Esophagus squamous epithelium (tissue), 5 donors: ENCODE data around the gene EFCAB13. TPM values are rescaled to one million over a fixed set of nuclear protein-coding genes. Genes with fewer than 3 reads are reported as not detected.
A peak's percentile ranks its signal among the peaks of the same experiment; 100 is the strongest.

Experiments
- DNase-seq: peaks from one replicate; lab custom pipeline; 2025; lab: John Stamatoyannopoulos, UW
- H3K27ac ChIP-seq, 4 donors: fragments of 200-600 bp; sonication (generic); one replicate each; pipeline ENCODE4 v1.5.1; 2016 to 2019; ENCODE audit warnings: mild to moderate bottlenecking in 1 of 4
- H3K27me3 ChIP-seq, 4 donors: fragments of 200-600 bp; sonication (generic); 1 replicate in 3 of 4; 2 replicates in 1 of 4; pipeline versions ENCODE4 v1.5.1 to v1.6.0; 2017 to 2021; ENCODE audit warnings: antibody characterized with exemption in 1 of 4
- H3K36me3 ChIP-seq, 3 donors: fragments of 200-600 bp; sonication (generic); one replicate each; pipeline ENCODE4 v1.5.1; 2016 to 2019
- H3K4me1 ChIP-seq, 3 donors: fragments of 200-600 bp; sonication (generic); one replicate each; pipeline ENCODE4 v1.5.1; 2017 to 2019
- H3K4me3 ChIP-seq, 4 donors: fragments of 200-600 bp; sonication (generic); 1 replicate in 3 of 4; 2 replicates in 1 of 4; pipeline ENCODE4 v1.5.1; 2016 to 2019; ENCODE audit warnings: mild to moderate bottlenecking in 2 of 4, moderate library complexity in 1 of 4
- H3K9me3 ChIP-seq, 3 donors: fragments of 200-600 bp; sonication (generic); one replicate each; pipeline ENCODE4 v1.5.1; 2016 to 2019
- CTCF ChIP-seq, 6 experiments: fragments of 450-650 bp in 4 of 6; fragments of 200-600 bp in 2 of 6; sonication (generic) in 2 of 6; IDR thresholded peaks; one replicate each; pipeline ENCODE4 v1.5.1; 2016 to 2019; ENCODE audit warnings: antibody characterized with exemption in 6 of 6, mild to moderate bottlenecking in 4 of 6, moderate library complexity in 4 of 6
- POLR2A ChIP-seq, 4 donors: fragments of 450-650 bp; IDR thresholded peaks; one replicate each; pipeline ENCODE4 v1.6.1; 2017; ENCODE audit warnings: antibody characterized with exemption in 4 of 4, mild to moderate bottlenecking in 4 of 4, moderate library complexity in 3 of 4
- WGBS, 2 donors: methylation state at CpG; one replicate each; pipeline ENCODE4 v1.1.5; 2018; 5-methylcytosine and 5-hydroxymethylcytosine counted together
- intact Hi-C: fragments of 100-400 bp; cut with DNase I; formaldehyde crosslinking; loops from one replicate; pipeline ENCODE4 v1.15.0; 2022
- total RNA-seq, 4 donors: library from RNA; depleted of rRNA; stranded (reverse); fragments of >200 nt; gene quantifications; one replicate each; pipeline ENCODE4 v1.1.0, GENCODE V29; 2016
- donor health status: DM: yes; HTN: yes; CAD: no.

Gene EFCAB13
- total RNA-seq, 4 donors from 2014 or later: 0.31 to 6.7 (median 2.4) TPM

- DNase-seq: no peak
- Histone ChIP-seq H3K27me3 (no peaks in the 10 kb centered on the region), H3K27ac (peak overlapping the region in 3 of 4 donors; percentile 60 to 80 (median 67)), H3K36me3 (peaks cover 0 to 15% (median 0%) of the 10 kb centered on the region in 3 donors), H3K4me1 (peaks cover 0 to 21% (median 11%) of the 10 kb centered on the region in 3 donors), H3K9me3 (no peaks in the 10 kb centered on the region), H3K4me3 (no peak overlapping the region)
- WGBS, 2 donors: 79 to 80% methylated on average over 8 to 12 of the region's 14 CpGs
- intact Hi-C loops: no loop called here
- no peak for TF ChIP-seq POLR2A (IDR thresholded peaks at IDR 0.05)
- no peak for TF ChIP-seq CTCF (IDR thresholded peaks at IDR 0.05)
Measured at GRCh38 chr17:47295037-47295873, 28.5 kb upstream of the EFCAB13 start.

- Histone ChIP-seq H3K27ac (peak overlapping the region in 3 of 4 donors; percentile 60 to 80 (median 67)), H3K27me3 (no peaks in the 10 kb centered on the region), H3K4me1 (peaks cover 0 to 21% (median 11%) of the 10 kb centered on the region in 3 donors), H3K36me3 (peaks cover 0 to 17% (median 0%) of the 10 kb centered on the region in 3 donors), H3K9me3 (no peaks in the 10 kb centered on the region), H3K4me3 (no peak overlapping the region)
- TF ChIP-seq CTCF (IDR thresholded peaks at IDR 0.05) (no peak), POLR2A (IDR thresholded peaks at IDR 0.05) (no peak)
- DNase-seq: no peak
- whole genome bisulfite sequencing, 2 donors: 71 to 77% methylated on average over 4 to 6 of the region's 6 CpGs
- intact Hi-C loops: no loop called here
Measured at GRCh38 chr17:47295874-47296255, 27.9 kb upstream of the EFCAB13 start.

GRCh38 chr17:47297661-47298400 lies 25.9 kb upstream of the EFCAB13 start:
- no peak for DNase-seq
- intact Hi-C loops: no loop called here

GRCh38 chr17:47298712-47299111 lies 25.0 kb upstream of the EFCAB13 start:
- WGBS, 2 donors: 94% methylated on average over 6 of the region's 6 CpGs; no CpG with 5 or more reads in 1 of the 2 donors
- H3K9me3 ChIP-seq: peaks cover 0 to 6% (median 0%) of the 10 kb centered on the region in 3 donors
- intact Hi-C loops: no loop called here
- no peaks in the 10 kb centered on the region for H3K27me3 ChIP-seq
- peaks cover 0 to 41% (median 0%) of the 10 kb centered on the region in 3 donors for H3K36me3 ChIP-seq
- no peak overlapping the region for H3K27ac ChIP-seq
- peaks cover 0 to 19% (median 11%) of the 10 kb centered on the region in 3 donors for H3K4me1 ChIP-seq
- TF ChIP-seq POLR2A (IDR thresholded peaks at IDR 0.05) (no peak), CTCF (IDR thresholded peaks at IDR 0.05) (no peak)
- no peak overlapping the region for H3K4me3 ChIP-seq
- no peak for DNase-seq

More at GRCh38 chr17:47297661-47298400, 25.9 kb upstream of the EFCAB13 start:
- TF ChIP-seq CTCF (IDR thresholded peaks at IDR 0.05) (no peak), POLR2A (IDR thresholded peaks at IDR 0.05) (no peak)
- Histone ChIP-seq H3K27ac (no peak overlapping the region), H3K4me3 (no peak overlapping the region), H3K9me3 (peaks cover 0 to 6% (median 0%) of the 10 kb centered on the region in 3 donors), H3K36me3 (peaks cover 0 to 32% (median 0%) of the 10 kb centered on the region in 3 donors), H3K27me3 (no peaks in the 10 kb centered on the region), H3K4me1 (peaks cover 0 to 21% (median 11%) of the 10 kb centered on the region in 3 donors)
- WGBS, 2 donors: 69 to 89% methylated on average over 4 of the region's 4 CpGs
